ENCODE measurements around the gene USP12.

DNA sequence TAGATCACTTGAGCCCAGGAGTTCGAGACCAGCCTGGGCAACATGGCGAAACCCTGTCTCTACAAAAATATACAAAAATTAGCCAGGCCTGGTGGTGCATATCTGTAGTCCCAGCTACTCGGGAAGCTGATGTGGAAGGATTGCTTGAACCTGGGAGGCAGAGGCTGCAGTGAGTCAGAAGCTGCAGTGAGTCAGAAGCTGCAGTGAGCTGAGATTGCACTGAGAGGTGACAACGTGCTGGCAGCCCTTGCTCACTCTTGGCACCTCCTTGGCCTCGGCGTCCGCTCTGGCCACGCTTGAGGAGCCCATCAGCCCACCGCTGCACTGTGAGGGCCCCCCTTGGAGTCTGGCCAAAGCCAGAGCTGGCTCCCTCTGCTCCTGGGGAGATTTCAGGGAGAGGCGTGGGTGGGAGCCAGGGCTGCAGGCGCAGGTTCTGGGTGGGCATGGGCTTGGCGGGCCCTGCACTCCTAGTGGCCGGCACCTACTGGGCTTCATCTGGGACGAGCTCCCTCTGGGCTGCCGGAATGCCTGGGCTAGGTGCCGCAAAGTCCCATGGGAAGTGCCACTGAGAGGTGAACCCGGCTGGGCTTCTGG is 40.3 kb upstream of the USP12 start:
- TF ChIP-seq, protein P1, sequence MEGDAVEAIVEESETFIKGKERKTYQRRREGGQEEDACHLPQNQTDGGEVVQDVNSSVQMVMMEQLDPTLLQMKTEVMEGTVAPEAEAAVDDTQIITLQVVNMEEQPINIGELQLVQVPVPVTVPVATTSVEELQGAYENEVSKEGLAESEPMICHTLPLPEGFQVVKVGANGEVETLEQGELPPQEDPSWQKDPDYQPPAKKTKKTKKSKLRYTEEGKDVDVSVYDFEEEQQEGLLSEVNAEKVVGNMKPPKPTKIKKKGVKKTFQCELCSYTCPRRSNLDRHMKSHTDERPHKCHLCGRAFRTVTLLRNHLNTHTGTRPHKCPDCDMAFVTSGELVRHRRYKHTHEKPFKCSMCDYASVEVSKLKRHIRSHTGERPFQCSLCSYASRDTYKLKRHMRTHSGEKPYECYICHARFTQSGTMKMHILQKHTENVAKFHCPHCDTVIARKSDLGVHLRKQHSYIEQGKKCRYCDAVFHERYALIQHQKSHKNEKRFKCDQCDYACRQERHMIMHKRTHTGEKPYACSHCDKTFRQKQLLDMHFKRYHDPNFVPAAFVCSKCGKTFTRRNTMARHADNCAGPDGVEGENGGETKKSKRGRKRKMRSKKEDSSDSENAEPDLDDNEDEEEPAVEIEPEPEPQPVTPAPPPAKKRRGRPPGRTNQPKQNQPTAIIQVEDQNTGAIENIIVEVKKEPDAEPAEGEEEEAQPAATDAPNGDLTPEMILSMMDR (IDR thresholded peaks at IDR 0.05) = no peak
- TF ChIP-seq POLR2A (IDR thresholded peaks at IDR 0.05) = no peak

Measured in thyroid gland (tissue), 4 donors.